ENCODE measurements around the gene ZBTB45. TPM values are rescaled to one million over a fixed set of nuclear protein-coding genes. Genes with fewer than 3 reads are reported as not detected.

Gene ZBTB45
- total RNA-seq, 1 experiment from 2014 or later: 19.6 TPM

DNA sequence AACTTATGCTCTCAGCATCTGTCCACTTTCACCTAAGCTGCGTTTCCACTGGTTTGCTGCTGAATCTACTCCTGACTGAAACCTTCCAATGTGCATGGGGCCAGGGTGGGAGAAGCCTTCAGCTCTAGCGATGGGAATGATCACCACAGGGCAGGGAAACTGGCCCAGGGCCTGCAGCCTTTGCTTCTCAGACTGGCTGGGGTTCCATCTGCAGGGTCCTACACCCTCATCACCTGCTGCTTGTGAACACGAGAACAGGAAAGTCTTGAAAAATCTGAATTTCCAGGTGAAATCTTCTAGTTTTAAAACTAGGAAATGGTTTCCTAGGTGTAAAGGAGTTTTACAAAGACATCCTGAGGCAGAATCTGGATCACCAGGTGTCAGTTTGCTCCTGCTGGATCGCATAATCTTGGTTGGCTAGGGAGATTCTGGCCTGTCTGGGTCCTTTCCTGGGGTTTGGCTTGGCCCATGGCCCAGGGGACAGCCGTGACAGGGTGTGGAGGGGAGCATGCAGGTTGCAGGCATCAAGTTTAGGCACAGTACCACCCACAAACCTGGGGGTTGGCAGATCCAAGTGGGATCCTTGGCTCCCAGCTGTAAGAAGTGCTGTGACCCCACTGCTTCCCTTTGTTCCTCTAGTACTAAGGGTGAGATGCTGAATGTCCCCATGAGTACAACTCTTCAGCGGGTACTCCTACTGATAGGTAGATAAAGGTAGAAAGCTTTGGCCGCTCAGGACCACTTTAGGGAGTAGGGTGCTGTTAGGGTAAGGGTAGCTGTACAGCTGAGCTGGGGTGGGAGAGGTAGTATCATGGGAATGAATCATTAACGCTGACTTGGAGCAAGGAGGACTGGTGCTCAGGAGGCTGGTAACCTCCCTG, 40.6 kb upstream of the ZBTB45 start:
- CTCF ChIA-PET: interaction anchor here (0.5 to 2.3 kb wide), 3 partner anchors 16 to 40 kb away, joined by 3 to 8 read pairs (median 7); partner anchors contain the start of genes TRIM28 and ZBTB45
- TF ChIP-seq, protein P1, sequence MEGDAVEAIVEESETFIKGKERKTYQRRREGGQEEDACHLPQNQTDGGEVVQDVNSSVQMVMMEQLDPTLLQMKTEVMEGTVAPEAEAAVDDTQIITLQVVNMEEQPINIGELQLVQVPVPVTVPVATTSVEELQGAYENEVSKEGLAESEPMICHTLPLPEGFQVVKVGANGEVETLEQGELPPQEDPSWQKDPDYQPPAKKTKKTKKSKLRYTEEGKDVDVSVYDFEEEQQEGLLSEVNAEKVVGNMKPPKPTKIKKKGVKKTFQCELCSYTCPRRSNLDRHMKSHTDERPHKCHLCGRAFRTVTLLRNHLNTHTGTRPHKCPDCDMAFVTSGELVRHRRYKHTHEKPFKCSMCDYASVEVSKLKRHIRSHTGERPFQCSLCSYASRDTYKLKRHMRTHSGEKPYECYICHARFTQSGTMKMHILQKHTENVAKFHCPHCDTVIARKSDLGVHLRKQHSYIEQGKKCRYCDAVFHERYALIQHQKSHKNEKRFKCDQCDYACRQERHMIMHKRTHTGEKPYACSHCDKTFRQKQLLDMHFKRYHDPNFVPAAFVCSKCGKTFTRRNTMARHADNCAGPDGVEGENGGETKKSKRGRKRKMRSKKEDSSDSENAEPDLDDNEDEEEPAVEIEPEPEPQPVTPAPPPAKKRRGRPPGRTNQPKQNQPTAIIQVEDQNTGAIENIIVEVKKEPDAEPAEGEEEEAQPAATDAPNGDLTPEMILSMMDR (IDR thresholded peaks at IDR 0.05; ENCODE audit: unreplicated experiment): no peak
- no peak for DNase-seq
- Mint-ChIP-seq H3K9me3 (ENCODE audit: low read depth, unreplicated experiment) (no peaks in the 10 kb centered on the region), H3K4me1 (ENCODE audit: low read depth, unreplicated experiment) (peaks cover 26% of the 10 kb centered on the region), H3K36me3 (ENCODE audit: insufficient read depth, unreplicated experiment) (peaks cover 93% of the 10 kb centered on the region), H3K27ac (ENCODE audit: unreplicated experiment) (peak overlapping the region; percentile 93), H3K4me3 (ENCODE audit: low read depth, unreplicated experiment) (peak overlapping the region; percentile 88), H3K27me3 (ENCODE audit: unreplicated experiment) (peaks cover 35% of the 10 kb centered on the region)
- no TSS peak for BruUV-seq (replicated peaks)
- intact Hi-C loops (cut with micrococcal nuclease; ENCODE audit: unreplicated experiment): no loop called here

DNA sequence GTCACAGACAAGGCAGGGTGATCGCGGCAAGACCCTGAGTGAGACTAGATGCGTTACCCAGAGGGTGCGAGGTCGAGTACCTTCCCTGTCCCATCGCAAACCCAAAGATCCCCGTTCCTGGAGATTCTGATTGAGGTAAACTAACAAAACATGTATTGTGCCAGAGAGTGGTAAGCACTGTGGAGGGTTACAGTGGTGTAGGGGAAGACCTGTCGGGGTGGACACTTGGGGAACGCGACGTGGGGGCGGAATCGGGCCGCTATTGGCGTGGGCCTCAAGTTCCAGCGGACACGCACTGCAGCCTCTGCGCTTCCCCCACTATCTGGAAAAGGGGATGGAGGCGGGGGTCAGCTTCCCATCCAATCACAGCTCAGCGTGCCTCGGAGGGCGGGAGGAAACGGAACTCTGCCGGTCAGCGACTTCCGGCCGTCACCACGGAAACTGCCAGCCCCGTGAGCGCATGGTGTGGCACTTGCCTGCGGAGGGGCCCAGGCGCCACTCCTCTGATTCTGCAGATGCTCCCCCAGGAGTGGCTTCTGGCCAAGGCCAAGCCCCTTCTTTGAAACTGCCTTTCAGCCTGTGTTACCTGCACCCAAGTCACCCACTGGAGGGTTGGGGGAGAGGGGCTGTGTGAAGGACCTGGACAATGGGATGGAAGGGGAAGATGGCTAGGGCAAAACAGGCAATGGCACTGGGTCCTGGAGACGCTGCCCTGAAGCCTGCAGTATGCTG, 39.8 kb upstream of the ZBTB45 start:
- peak; percentile 92 for DNase-seq
- CTCF ChIA-PET: interaction anchor here (0.6 to 2.3 kb wide), 3 partner anchors 16 to 39 kb away, joined by 3 to 7 read pairs (median 4); partner anchors contain the start of genes TRIM28 and ZBTB45
- H3K4me1 Mint-ChIP-seq (ENCODE audit: low read depth, unreplicated experiment): peaks cover 26% of the 10 kb centered on the region
- TF ChIP-seq, protein P1 (IDR thresholded peaks at IDR 0.05; ENCODE audit: unreplicated experiment): no peak
- intact Hi-C loops (cut with micrococcal nuclease; ENCODE audit: unreplicated experiment): no loop called here
- BruUV-seq (replicated peaks): TSS peak; percentile 47
- peaks cover 32% of the 10 kb centered on the region for H3K27me3 Mint-ChIP-seq (ENCODE audit: unreplicated experiment)
- H3K9me3 Mint-ChIP-seq (ENCODE audit: low read depth, unreplicated experiment): no peaks in the 10 kb centered on the region
- H3K36me3 Mint-ChIP-seq (ENCODE audit: insufficient read depth, unreplicated experiment): peaks cover 97% of the 10 kb centered on the region
- H3K4me3 Mint-ChIP-seq (ENCODE audit: low read depth, unreplicated experiment): peak overlapping the region; percentile 88
- H3K27ac Mint-ChIP-seq (ENCODE audit: unreplicated experiment): peak overlapping the region; percentile 93

DNA sequence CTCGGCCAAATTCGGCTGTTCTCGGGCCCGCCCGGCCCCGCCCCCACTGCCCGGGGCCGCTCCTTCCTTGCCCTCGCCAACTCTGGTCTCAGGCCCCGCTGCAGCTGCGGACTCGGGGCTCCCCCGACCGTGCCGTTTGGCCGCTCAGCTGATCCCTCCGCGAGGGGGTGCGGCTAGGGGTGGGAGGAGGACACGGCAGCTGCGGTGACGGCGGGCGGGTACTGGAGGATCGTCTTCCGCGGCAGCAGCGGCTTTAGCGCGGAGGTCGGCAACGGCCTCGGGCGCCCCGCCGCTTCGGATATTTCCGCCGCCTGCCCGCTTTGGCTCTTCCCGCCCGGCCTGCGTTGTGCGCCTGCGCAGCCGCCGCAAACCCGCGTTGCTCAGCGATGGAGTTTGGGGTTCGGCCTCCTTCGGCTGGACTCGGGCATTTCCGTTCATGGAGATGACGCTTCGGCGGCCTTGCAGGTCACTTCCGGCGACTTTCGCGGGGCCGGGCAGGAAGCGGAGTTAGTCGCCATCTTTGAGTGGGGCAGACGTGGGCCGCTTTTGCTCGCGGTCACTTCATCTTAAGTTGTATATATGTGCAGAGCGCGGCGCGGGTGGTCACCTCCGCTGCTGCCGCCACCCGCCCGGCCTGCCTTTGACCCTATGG, 39.1 kb upstream of the ZBTB45 start:
- peaks cover 26% of the 10 kb centered on the region for H3K27me3 Mint-ChIP-seq (ENCODE audit: unreplicated experiment)
- no TSS peak for BruUV-seq (replicated peaks)
- peaks cover 97% of the 10 kb centered on the region for H3K36me3 Mint-ChIP-seq (ENCODE audit: insufficient read depth, unreplicated experiment)

More for the DNA sequence above, 39.1 kb upstream of the ZBTB45 start:
- Mint-ChIP-seq H3K9me3 (ENCODE audit: low read depth, unreplicated experiment) (no peaks in the 10 kb centered on the region), H3K4me3 (ENCODE audit: low read depth, unreplicated experiment) (peak overlapping the region; percentile 88), H3K4me1 (ENCODE audit: low read depth, unreplicated experiment) (peaks cover 33% of the 10 kb centered on the region), H3K27ac (ENCODE audit: unreplicated experiment) (peak overlapping the region; percentile 93)
- peak; percentile 100 for DNase-seq
- TF ChIP-seq, protein P1 (IDR thresholded peaks at IDR 0.05; ENCODE audit: unreplicated experiment): no peak
- CTCF ChIA-PET: interaction anchor here (0.6 to 2.3 kb wide), 3 partner anchors 15 to 39 kb away, joined by 3 to 7 read pairs (median 4); partner anchors contain the start of genes TRIM28 and ZBTB45
- intact Hi-C loops (cut with micrococcal nuclease; ENCODE audit: unreplicated experiment): no loop called here
